HG02678 (cell line): ENCODE results near the gene PCDHB2.
"Not testable (repeated sequence)": the region's sequence is repeated elsewhere in the genome, so short reads cannot be mapped to it uniquely, and the experiment has no call there.

Experiments used
- ATAC-seq: cut with Tn5 transposase; IDR thresholded peaks from one replicate; pipeline ENCODE4 v1.9.1; 2021; ENCODE audit warnings: mild to moderate bottlenecking, moderate library complexity; ENCODE audit not compliant: unreplicated experiment

Gene PCDHB2

GRCh38 chr5:141094481-141095262, at the start of gene PCDHB2:
TSS of gene PCDHB2 (plus strand) at chr5:141094615. CDS start at chr5:141094791, 176 bp downstream.
- no peak for ATAC-seq

DNA sequence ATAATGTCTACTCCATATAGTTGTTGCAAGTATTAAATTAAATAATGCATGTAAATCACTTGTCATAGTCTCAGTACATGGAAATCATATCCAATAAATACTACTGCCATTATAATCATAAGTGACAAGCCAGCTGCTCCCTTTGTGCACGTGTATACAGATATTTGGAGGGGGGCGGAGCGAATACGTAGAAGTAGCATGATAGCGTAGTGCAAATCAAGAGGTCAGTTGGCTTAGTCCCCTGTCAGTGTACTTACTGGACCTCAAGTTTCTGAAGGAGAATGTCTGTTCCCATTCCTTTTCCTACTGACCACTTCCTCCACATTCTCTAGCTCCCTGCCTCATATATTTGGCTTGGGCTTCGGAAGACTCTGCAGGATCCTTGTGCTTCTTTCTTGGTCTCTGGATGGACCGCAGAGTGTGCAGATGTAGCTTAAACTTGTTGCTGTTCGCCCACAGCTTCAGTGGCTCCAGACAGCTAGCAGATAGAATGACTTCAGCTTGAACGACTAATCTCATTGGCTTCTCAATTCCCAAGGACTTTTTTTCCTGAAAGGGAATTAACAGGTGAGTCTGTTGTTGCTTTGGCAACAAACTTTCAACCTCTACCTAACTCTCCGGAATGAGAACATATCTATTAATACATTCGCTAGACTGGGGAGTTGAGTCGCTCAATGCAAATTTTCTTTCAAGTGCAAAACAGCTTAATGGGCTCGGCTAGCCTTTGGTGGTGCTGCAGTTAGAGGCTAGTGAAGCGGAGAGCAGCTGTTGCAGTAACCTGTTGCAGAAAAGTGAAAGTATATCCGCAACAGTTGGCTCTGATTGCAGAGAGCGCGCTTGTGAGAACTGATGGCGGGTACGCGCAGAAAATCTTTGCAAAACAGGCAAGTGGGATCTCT, 43.5 kb upstream of the PCDHB2 start, which contains the start of gene PCDHB1:
PCDHB1 (plus strand) TSS at position 753 of the 899 bp plus-strand sequence; CDS start at position 850, 97 bp downstream.
- no peak for ATAC-seq

DNA sequence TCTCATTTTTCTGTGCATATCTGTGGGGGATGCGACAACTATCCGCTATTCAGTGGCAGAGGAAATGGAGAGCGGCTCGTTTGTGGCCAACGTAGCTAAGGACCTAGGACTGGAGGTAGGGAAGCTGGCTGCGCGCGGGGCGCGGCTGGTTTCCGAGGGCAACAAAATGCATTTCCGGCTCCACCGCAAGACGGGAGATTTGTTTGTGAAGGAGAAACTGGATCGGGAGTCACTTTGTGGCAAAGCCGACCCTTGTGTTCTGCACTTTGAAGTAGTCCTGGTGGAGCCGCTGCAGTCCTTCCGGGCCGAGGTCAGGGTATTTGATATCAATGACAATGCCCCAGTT, 42.9 kb upstream of the PCDHB2 start:
- ATAC-seq: no peak

DNA sequence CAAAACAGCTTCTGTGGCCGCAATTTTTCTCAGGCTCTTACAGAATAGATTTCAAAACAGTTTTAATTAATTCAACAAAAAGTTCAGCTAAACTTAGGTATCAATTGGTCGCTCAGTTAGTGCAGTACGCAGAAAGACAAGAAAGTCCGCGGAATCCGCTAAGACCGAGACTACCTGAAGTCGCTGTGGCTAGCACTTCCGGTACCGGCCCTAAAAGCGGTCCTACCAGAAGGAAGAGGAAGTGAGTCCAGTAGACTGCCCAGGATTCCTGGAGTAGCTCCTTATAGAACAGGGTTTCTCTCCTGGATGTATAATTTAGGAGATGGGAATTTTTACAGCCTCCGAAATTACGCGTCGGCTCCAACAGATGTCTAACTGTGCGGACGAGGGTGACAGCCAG, 16.6 kb upstream of the PCDHB2 start:
- no peak for ATAC-seq

- no peak for ATAC-seq
These were observed 12.2 kb upstream of the PCDHB2 start for GRCh38 chr5:141082228-141082627.

GRCh38 chr5:141084487-141084989, 9.9 kb upstream of the PCDHB2 start:
- ATAC-seq: peak; percentile 89

DNA sequence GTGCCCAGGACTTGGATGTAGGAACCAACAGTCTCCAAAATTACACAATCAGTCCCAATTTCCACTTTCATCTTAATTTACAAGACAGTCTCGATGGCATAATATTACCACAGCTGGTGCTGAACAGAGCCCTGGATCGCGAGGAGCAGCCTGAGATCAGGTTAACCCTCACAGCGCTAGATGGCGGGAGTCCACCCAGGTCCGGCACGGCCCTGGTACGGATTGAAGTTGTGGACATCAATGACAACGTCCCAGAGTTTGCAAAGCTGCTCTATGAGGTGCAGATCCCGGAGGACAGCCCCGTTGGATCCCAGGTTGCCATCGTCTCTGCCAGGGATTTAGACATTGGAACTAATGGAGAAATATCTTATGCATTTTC, 837 bp downstream of the PCDHB2 start:
- ATAC-seq: no peak

GRCh38 chr5:141096181-141096580, 1.8 kb downstream of the PCDHB2 start:
- ATAC-seq: not testable (repeated sequence)

- not testable (repeated sequence) for ATAC-seq
These were observed 2.2 kb downstream of the PCDHB2 start for GRCh38 chr5:141096586-141096985.

DNA sequence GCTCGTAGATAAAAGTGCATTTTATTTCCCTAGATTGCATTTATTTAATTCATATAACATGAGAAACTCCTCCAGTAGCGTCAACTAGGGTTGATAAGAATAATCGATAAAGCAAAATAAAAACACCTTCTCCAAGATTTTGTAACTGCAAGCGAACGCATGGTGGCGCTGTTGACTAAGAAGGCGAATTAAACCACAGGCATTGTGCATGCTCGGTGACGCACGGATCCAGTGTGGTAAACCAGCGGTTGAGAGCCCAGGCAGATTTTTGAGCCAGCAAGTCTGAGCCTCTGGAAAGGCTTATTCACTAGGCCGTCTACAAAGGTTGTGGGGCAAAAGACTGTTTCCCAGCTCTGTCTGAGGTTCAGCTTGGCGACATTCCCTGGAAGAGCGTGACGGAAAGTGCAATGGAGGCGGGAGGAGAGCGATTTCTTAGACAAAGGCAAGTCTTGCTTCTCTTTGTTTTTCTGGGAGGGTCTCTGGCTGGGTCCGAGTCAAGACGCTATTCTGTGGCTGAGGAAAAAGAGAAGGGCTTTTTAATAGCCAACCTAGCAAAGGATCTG, 5.9 kb downstream of the PCDHB2 start, which contains the start of gene PCDHB3:
PCDHB3 (plus strand) TSS at position 231 of the 563 bp plus-strand sequence; CDS start at position 408, 177 bp downstream.
- no peak for ATAC-seq

DNA sequence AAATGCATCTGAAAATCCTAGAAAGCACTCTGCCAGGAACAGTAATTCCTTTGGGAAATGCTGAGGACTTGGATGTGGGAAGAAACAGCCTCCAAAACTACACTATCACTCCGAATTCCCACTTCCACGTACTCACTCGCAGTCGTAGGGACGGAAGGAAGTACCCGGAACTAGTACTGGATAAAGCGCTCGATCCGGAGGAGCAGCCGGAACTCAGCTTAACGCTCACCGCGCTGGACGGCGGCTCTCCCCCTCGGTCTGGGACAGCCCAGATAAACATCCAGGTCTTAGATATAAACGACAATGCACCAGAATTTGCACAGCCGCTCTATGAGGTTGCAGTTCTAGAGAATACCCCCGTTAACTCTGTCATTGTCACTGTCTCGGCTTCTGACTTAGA, 6.6 kb downstream of the PCDHB2 start:
- ATAC-seq: no peak

GRCh38 chr5:141102070-141102469, 7.7 kb downstream of the PCDHB2 start:
- ATAC-seq: not testable (repeated sequence)

DNA sequence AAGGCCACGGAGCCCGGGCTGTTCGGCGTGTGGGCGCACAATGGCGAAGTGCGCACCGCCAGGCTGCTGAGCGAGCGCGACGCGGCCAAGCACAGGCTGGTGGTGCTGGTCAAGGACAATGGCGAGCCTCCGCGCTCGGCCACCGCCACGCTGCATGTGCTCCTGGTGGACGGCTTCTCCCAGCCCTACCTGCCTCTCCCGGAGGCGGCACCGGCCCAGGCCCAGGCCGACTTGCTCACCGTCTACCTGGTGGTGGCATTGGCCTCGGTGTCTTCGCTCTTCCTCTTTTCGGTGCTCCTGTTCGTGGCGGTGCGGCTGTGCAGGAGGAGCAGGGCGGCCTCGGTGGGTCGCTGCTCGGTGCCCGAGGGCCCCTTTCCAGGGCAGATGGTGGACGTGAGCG, 8.1 kb downstream of the PCDHB2 start:
- ATAC-seq: not testable (repeated sequence)

DNA sequence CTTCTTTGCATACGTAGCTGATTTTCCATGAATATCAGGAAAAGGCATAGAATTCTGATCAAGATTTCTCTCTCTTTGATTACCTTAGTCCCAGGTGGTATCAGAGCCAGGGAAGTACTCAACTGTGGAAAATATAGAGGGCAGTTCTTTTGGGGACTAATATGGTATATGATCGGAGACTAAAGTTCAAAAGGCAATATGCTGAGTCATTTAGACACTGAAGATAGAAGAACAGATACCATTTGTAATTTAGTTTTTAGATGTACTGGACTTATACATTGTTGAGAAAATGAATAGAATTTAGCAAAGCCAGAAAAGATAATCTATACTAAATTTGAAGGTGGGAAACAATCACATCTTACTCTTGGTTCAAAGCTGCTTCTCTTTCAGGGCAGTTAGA, 10.9 kb downstream of the PCDHB2 start:
- ATAC-seq: no peak

- ATAC-seq: no peak
These were observed 24.8 kb downstream of the PCDHB2 start for GRCh38 chr5:141119250-141119649.

GRCh38 chr5:141121563-141121962, 27.1 kb downstream of the PCDHB2 start, which contains the start of gene PCDHB4:
TSS of gene PCDHB4 (plus strand) at chr5:141121818. CDS start at chr5:141121999, 181 bp downstream.
- no peak for ATAC-seq

- no peak for ATAC-seq
These were observed 27.6 kb downstream of the PCDHB2 start for GRCh38 chr5:141121985-141122384.

GRCh38 chr5:141123396-141124135, 29.2 kb downstream of the PCDHB2 start:
- not testable (repeated sequence) for ATAC-seq

GRCh38 chr5:141127305-141127704, 32.9 kb downstream of the PCDHB2 start:
- no peak for ATAC-seq

GRCh38 chr5:141135030-141135717, 40.8 kb downstream of the PCDHB2 start, which contains the start of gene PCDHB5:
TSS of gene PCDHB5 (plus strand) at chr5:141135206. CDS start at chr5:141135435, 229 bp downstream.
- no peak for ATAC-seq
